Activated CD4-positive, CD25-positive, alpha-beta regulatory T cell treated with anti-CD3 and anti-CD28 coated beads, Interleukin-2, amount 50 U/mL, for 72 hours (primary cell): Measurements from ENCODE around the gene PTPRG.
"Not testable (repeated sequence)": the region's sequence is repeated elsewhere in the genome, so short reads cannot be mapped to it uniquely, and the experiment has no call there.

Experiments used
- DNase-seq: peaks from one replicate; pipeline ENCODE4 v3.0.0; 2021

Gene PTPRG

GRCh38 chr3:61690016-61690415 is 128.6 kb downstream of the PTPRG start:
- no peak for DNase-seq

- no peak for DNase-seq
These were observed 130.1 kb downstream of the PTPRG start for GRCh38 chr3:61691466-61691865.

- no peak for DNase-seq
These were observed 135.9 kb downstream of the PTPRG start for GRCh38 chr3:61697301-61697700.

GRCh38 chr3:61698278-61699072 is 137.1 kb downstream of the PTPRG start:
- not testable (repeated sequence) for DNase-seq

- DNase-seq = no peak
These were observed 138.3 kb downstream of the PTPRG start for GRCh38 chr3:61699622-61700021.

GRCh38 chr3:61701011-61701410 is 139.6 kb downstream of the PTPRG start:
- no peak for DNase-seq

GRCh38 chr3:61702453-61702852 is 141.1 kb downstream of the PTPRG start:
- DNase-seq = no peak

- no peak for DNase-seq
These were observed 143.4 kb downstream of the PTPRG start for GRCh38 chr3:61704807-61705206.

GRCh38 chr3:61707492-61707891 is 146.1 kb downstream of the PTPRG start:
- no peak for DNase-seq

- not testable (repeated sequence) for DNase-seq
These were observed 149.5 kb downstream of the PTPRG start for GRCh38 chr3:61710920-61711319.

- no peak for DNase-seq
These were observed 152.9 kb downstream of the PTPRG start for GRCh38 chr3:61714225-61714624.

GRCh38 chr3:61715886-61716527 is 154.6 kb downstream of the PTPRG start:
- no peak for DNase-seq

GRCh38 chr3:61716693-61717092 is 155.3 kb downstream of the PTPRG start:
- not testable (repeated sequence) for DNase-seq

- no peak for DNase-seq
These were observed 157.2 kb downstream of the PTPRG start for GRCh38 chr3:61718565-61718964.

- no peak for DNase-seq
These were observed 158.1 kb downstream of the PTPRG start for GRCh38 chr3:61719278-61719977.

- DNase-seq = no peak
These were observed 161.7 kb downstream of the PTPRG start for GRCh38 chr3:61723038-61723437.

GRCh38 chr3:61724183-61724582 is 162.8 kb downstream of the PTPRG start:
- DNase-seq = no peak

GRCh38 chr3:61724801-61725200 is 163.4 kb downstream of the PTPRG start:
- DNase-seq = no peak

GRCh38 chr3:61725851-61726333 is 164.5 kb downstream of the PTPRG start:
- DNase-seq = no peak

GRCh38 chr3:61727435-61727834 is 166.1 kb downstream of the PTPRG start:
- DNase-seq = no peak

GRCh38 chr3:61729038-61729634 is 167.8 kb downstream of the PTPRG start:
- no peak for DNase-seq

- no peak for DNase-seq
These were observed 168.7 kb downstream of the PTPRG start for GRCh38 chr3:61730056-61730455.

GRCh38 chr3:61730577-61731231 is 169.3 kb downstream of the PTPRG start:
- no peak for DNase-seq
